Gastroesophageal sphincter (tissue), 3 donors: ENCODE data around the gene RSPO1.

ENCODE experiments used
- CTCF ChIP-seq, 4 experiments: fragments of 200-600 bp in 2 of 4; fragments of 450-650 bp in 2 of 4; sonication (generic) in 1 of 4; IDR thresholded peaks; one replicate each; pipeline ENCODE4 v1.5.1; 2017 to 2019; ENCODE audit warnings: antibody characterized with exemption in 4 of 4, mild to moderate bottlenecking in 2 of 4, moderate library complexity in 2 of 4
- POLR2A ChIP-seq, 2 donors: fragments of 450-650 bp; IDR thresholded peaks; one replicate each; pipeline ENCODE4 v1.6.1; 2017; ENCODE audit warnings: antibody characterized with exemption in 2 of 2, mild to moderate bottlenecking in 2 of 2, moderate library complexity in 1 of 2

DNA sequence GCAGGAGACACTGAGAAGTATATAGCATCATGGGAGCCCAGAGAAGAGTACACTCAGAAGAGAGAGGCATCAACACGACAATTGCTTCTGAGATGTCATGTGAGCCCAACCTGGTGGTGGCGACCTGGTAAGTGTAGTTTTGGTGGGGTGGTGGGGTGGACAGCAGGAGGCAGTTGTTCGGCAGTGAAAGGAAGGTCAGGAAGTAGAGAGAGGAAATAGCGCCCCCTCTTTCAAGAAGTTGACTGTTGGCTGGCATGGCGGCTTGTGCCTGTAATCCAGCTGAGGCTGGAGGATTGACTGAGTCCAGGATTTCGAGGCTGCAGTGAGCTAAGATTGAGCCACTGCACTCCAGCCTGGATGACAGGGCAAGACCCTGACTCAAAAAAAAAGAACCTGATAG is 12.6 kb downstream of the RSPO1 start:
- TF ChIP-seq POLR2A (IDR thresholded peaks at IDR 0.05) = no peak
- TF ChIP-seq CTCF (IDR thresholded peaks at IDR 0.05) = no peak
